ENCODE results near the gene CUX1.

GRCh38 chr7:102104245-102104644 is 286.8 kb downstream of the CUX1 start:
- TF ChIP-seq CTCF (IDR thresholded peaks at IDR 0.05) (no peak), POLR2A (IDR thresholded peaks at IDR 0.05) (no peak)

Data from uterus (tissue), 2 donors.